Stomach (tissue), 9 donors: ENCODE results near the gene PET100. TPM values are rescaled to one million over a fixed set of nuclear protein-coding genes. Genes with fewer than 3 reads are reported as not detected.

ENCODE experiments used
- DNase-seq, 2 donors: peaks; one replicate each; pipeline versions ENCODE4 v3.0.0 to v3.0.0-alpha.2; 2013 to 2019
- H3K27ac ChIP-seq, 5 donors: fragments of 200-600 bp in 4 of 5; sonication (generic) in 4 of 5; one replicate each; pipeline ENCODE4 v1.5.1; 2013 to 2019; ENCODE audit warnings: mild to moderate bottlenecking in 1 of 5, moderate library complexity in 1 of 5
- H3K27me3 ChIP-seq, 3 donors: fragments of 200-600 bp; sonication (generic); one replicate each; pipeline ENCODE4 v1.5.1; 2017 to 2019; ENCODE audit warnings: mixed run types in 1 of 3
- H3K36me3 ChIP-seq, 4 donors: fragments of 200-600 bp; sonication (generic); 1 replicate in 3 of 4; 2 replicates in 1 of 4; pipeline ENCODE4 v1.5.1; 2016 to 2019
- H3K4me1 ChIP-seq, 4 donors: fragments of 200-600 bp; sonication (generic); one replicate each; pipeline ENCODE4 v1.5.1; 2016 to 2019
- H3K4me3 ChIP-seq, 4 donors: fragments of 200-600 bp; sonication (generic) in 3 of 4; one replicate each; pipeline ENCODE4 v1.5.1; 2016 to 2019; ENCODE audit warnings: mild to moderate bottlenecking in 1 of 4
- H3K9me3 ChIP-seq, 4 donors: fragments of 200-600 bp; sonication (generic); one replicate each; pipeline ENCODE4 v1.5.1; 2016 to 2019
- EP300 ChIP-seq: sonication (generic); formaldehyde crosslinking; IDR thresholded peaks from one replicate; pipeline ENCODE4 v1.6.1; 2017; ENCODE audit warnings: antibody characterized with exemption
- POLR2A ChIP-seq, 4 donors: fragments of 450-650 bp; IDR thresholded peaks; one replicate each; pipeline ENCODE4 v1.6.1; 2016; ENCODE audit warnings: antibody characterized with exemption in 4 of 4, control low read depth in 2 of 4, mild to moderate bottlenecking in 1 of 4, moderate library complexity in 1 of 4
- POLR2AphosphoS5 ChIP-seq, 3 donors: sonication (generic); formaldehyde crosslinking; IDR thresholded peaks; one replicate each; pipeline ENCODE4 v1.6.1; 2016; ENCODE audit warnings: antibody characterized with exemption in 3 of 3
- WGBS, 5 donors: extraction: QIAGEN DNeasy Blood & Tissue Kit in 3 of 5; methylation state at CpG; one replicate each; pipeline versions ENCODE4 v1.1.5 to v1.1.7; 2013 to 2018; 5-methylcytosine and 5-hydroxymethylcytosine counted together
- intact Hi-C: fragments of 100-400 bp; cut with DNase I; formaldehyde crosslinking; loops from one replicate; pipeline ENCODE4 v1.15.1; 2023; ENCODE audit warnings: low total_unique reads
- polyA plus RNA-seq, 3 donors: library from polyadenylated mRNA; stranded (reverse); fragments of 200-250 nt; gene quantifications; one replicate each; pipeline ENCODE4 v1.2.3, GENCODE V29; 2013
- total RNA-seq, 5 donors: library from RNA; depleted of rRNA; stranded (reverse); fragments of >200 nt; gene quantifications; one replicate each; pipeline versions ENCODE4 v1.1.0 to v1.2.3, GENCODE V29; 2014 to 2016
- TF ChIP-seq, protein P1 (sequence below), 7 experiments: fragments of 450-650 bp in 4 of 7; fragments of 200-600 bp in 3 of 7; sonication (generic) in 3 of 7; IDR thresholded peaks; one replicate each; pipeline ENCODE4 v1.5.1; 2016 to 2019; ENCODE audit warnings: antibody characterized with exemption in 7 of 7, control low read depth in 2 of 7, mild to moderate bottlenecking in 1 of 7
- donor health status: healthy with polysubstance abuse.
- donor health status: Bipolar disorder and iron deficiency.
- donor health status: healthy.

The PET100 gene
- total and polyA plus RNA-seq, 8 donors, result 0.89 to 197 (median 28.1) TPM

DNA sequence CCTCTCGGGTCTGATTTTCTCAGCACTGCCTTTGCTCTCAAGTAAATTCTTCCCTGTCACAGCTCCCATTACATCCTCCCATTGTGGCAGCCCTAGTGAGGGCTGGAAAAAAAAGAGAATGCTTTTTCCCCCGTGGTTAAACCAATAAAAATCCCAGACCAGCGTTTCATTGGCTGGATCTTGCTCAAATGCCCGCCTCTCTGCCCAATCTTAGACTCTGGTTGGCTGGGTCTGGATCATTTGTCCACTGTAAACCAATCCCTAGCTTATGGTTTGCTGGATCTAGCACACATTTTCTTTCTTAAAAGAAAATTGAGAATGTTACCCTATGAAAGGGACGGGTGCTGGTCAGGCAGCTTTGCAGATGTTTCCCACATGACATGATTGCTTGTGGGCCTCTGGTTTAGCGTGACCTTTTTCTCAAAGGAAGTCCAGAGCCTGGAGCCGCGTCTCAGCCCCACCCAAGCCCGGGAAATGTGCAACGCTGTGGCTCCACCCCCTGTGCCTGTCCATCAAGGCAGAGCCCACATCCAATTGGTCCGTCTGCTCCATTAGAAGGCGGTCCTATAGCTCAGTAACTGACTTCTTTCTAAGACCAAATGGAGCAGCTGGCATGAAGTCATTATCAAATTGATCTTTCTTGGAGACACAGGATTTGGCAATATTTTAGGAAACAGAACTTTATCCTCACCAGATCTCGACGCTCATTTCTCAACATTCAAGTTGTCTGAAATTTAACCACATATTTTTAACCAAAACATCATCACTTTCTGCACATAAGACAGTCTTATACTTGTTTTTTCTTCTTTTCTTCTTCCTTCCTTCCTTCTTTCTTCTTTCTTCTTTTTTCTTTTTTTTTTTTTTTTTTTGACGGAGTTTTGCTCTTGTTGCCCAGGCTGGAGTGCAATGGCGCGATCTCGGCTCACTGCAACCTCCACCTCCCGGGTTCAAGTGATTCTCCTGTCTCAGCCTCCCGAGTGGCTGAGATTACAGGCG, 44.7 kb downstream of the PET100 start:
- peak; percentile 70 to 78 for DNase-seq
- Histone ChIP-seq H3K9me3 (peaks cover 0 to 7% (median 0%) of the 10 kb centered on the region in 4 donors), H3K4me3 (no peak overlapping the region), H3K4me1 (peaks cover 0 to 13% (median 4%) of the 10 kb centered on the region in 4 donors), H3K27me3 (peaks cover 0 to 86% (median 47%) of the 10 kb centered on the region in 3 donors), H3K27ac (peak overlapping the region in 2 of 5 donors; percentile 46 to 50), H3K36me3 (no peaks in the 10 kb centered on the region)
- TF ChIP-seq POLR2AphosphoS5 (IDR thresholded peaks at IDR 0.05) (no peak), EP300 (no peak), POLR2A (IDR thresholded peaks at IDR 0.05) (no peak)
- TF ChIP-seq, protein P1, sequence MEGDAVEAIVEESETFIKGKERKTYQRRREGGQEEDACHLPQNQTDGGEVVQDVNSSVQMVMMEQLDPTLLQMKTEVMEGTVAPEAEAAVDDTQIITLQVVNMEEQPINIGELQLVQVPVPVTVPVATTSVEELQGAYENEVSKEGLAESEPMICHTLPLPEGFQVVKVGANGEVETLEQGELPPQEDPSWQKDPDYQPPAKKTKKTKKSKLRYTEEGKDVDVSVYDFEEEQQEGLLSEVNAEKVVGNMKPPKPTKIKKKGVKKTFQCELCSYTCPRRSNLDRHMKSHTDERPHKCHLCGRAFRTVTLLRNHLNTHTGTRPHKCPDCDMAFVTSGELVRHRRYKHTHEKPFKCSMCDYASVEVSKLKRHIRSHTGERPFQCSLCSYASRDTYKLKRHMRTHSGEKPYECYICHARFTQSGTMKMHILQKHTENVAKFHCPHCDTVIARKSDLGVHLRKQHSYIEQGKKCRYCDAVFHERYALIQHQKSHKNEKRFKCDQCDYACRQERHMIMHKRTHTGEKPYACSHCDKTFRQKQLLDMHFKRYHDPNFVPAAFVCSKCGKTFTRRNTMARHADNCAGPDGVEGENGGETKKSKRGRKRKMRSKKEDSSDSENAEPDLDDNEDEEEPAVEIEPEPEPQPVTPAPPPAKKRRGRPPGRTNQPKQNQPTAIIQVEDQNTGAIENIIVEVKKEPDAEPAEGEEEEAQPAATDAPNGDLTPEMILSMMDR (IDR thresholded peaks at IDR 0.05), result no peak
- 43 to 57% (median 54%) methylated on average over 15 to 21 of the region's 21 CpGs for WGBS, 5 donors
- intact Hi-C loops, result no loop called here

DNA sequence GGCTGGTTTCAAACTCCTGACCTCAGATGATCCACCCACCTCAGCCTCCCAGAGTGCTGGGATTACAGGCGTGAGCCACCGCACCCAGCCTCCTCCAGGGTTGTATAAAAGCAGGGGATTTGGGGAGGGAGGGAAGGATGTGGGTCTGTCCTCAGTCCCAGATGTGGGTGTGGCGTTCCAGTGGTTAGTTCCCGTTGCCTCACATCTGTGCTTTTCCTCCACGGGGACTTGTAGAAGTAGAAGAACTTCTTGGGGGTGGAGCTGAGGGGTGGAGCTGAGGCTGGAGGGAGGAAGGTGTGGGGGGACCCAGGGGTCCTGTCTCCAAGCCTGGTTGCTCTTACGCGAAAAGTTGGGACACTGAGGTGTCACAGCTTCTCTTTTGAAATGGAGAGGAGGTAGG, 46.8 kb downstream of the PET100 start:
- H3K4me1 ChIP-seq, result peaks cover 0 to 16% (median 12%) of the 10 kb centered on the region in 4 donors
- peak overlapping the region in 1 of 4 donors; percentile 20 for H3K4me3 ChIP-seq
- 34 to 42% (median 38%) methylated on average over 5 to 7 of the region's 7 CpGs for WGBS, 5 donors
- no peak for DNase-seq
- no peaks in the 10 kb centered on the region for H3K36me3 ChIP-seq
- H3K27ac ChIP-seq, result peak overlapping the region in 2 of 5 donors; percentile 38 to 66
- H3K27me3 ChIP-seq, result peaks cover 0 to 76% (median 31%) of the 10 kb centered on the region in 3 donors
- intact Hi-C loops, result no loop called here
- peaks cover 0 to 7% (median 0%) of the 10 kb centered on the region in 4 donors for H3K9me3 ChIP-seq
- TF ChIP-seq POLR2A (IDR thresholded peaks at IDR 0.05), result no peak
- TF ChIP-seq POLR2AphosphoS5 (IDR thresholded peaks at IDR 0.05), result no peak
- TF ChIP-seq EP300, result no peak
- TF ChIP-seq, protein P1 (IDR thresholded peaks at IDR 0.05), result no peak

DNA sequence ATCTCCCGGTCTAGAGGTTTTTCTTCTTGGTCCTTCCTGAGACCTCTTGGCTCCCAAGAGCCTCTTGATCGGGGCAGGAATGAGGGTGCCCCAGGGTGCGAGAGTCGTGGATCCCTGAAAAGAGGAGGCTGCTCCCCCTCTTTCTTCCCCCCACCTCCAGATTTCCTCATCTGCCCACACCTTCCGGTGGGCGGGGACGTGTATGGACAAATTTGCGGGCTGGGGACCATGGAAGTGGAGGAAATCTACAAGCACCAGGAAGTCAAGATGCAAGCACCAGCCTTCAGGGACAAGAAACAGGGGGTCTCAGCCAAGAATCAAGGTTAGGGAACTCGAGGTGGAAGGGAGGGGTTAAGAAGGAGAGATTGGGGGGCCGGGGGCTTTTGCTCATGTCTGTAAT, 47.3 kb downstream of the PET100 start, which contains the start of gene MCEMP1:
Gene MCEMP1, plus strand, starts transcription at position 237 of the 400 bp plus-strand sequence. Its CDS starts 31 bp downstream, at position 268.
- peaks cover 0 to 7% (median 0%) of the 10 kb centered on the region in 4 donors for H3K9me3 ChIP-seq
- H3K36me3 ChIP-seq, result no peaks in the 10 kb centered on the region
- H3K4me3 ChIP-seq, result peak within 1 kb of the TSS in 2 of 4 donors; percentile 20 to 24
- intact Hi-C loops, result no loop called here
- DNase-seq, result no peak
- peak within 1 kb of the TSS in 2 of 5 donors; percentile 38 to 66 for H3K27ac ChIP-seq
- peaks cover 0 to 21% (median 17%) of the 10 kb centered on the region in 4 donors for H3K4me1 ChIP-seq
- H3K27me3 ChIP-seq, result peaks cover 0 to 72% (median 31%) of the 10 kb centered on the region in 3 donors
- TF ChIP-seq, protein P1 (IDR thresholded peaks at IDR 0.05), result no peak
- TF ChIP-seq POLR2AphosphoS5 (IDR thresholded peaks at IDR 0.05), result no peak
- TF ChIP-seq EP300, result no peak
- no peak for TF ChIP-seq POLR2A (IDR thresholded peaks at IDR 0.05)
- 32 to 48% (median 43%) methylated on average over 9 to 10 of the region's 10 CpGs for WGBS, 5 donors

DNA sequence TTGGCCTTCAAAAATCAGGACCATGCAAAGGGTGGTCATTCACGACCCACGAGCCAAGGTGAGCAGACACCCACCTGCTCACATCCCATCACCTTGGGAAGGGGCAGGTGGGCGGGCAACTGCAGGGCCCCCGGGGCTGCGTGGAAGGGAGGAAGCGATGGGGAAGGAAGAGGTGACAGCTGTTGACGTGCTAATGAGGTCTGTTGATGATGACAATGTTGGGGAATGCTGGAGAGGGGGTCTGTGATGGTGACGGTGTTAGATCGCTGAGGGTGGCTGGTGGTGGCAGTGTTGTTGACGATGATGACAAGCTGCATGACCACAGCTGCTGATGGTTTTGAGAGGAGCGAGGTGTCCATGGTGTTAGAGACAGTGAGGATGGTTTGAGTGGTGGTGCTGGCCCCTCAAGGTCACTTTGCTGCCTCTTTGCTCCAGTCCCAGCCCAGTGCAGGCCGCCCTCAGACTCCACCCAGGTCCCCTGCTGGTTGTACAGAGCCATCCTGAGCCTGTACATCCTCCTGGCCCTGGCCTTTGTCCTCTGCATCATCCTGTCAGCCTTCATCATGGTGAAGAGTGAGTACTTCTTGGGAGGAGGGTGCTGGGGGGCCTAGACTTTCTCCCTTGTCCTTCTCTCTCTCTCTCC, 48.2 kb downstream of the PET100 start:
- Histone ChIP-seq H3K9me3 (peaks cover 0 to 7% (median 0%) of the 10 kb centered on the region in 4 donors), H3K4me1 (peaks cover 0 to 28% (median 24%) of the 10 kb centered on the region in 4 donors), H3K36me3 (peaks cover 6 to 8% (median 7%) of the 10 kb centered on the region in 4 donors), H3K27ac (peak overlapping the region in 2 of 5 donors; percentile 20 to 66), H3K27me3 (peaks cover 0 to 62% (median 27%) of the 10 kb centered on the region in 3 donors), H3K4me3 (peak overlapping the region in 2 of 4 donors; percentile 20 to 24)
- TF ChIP-seq POLR2A (IDR thresholded peaks at IDR 0.05) (no peak), POLR2AphosphoS5 (IDR thresholded peaks at IDR 0.05) (no peak), EP300 (no peak)
- TF ChIP-seq, protein P1 (IDR thresholded peaks at IDR 0.05), result no peak
- DNase-seq, result no peak
- intact Hi-C loops, result no loop called here
- 40 to 55% (median 48%) methylated on average over 11 to 12 of the region's 12 CpGs for WGBS, 5 donors
